Upper lobe of left lung (tissue), 6 donors: ENCODE measurements around the gene CPEB3. TPM values are rescaled to one million over a fixed set of nuclear protein-coding genes. Genes with fewer than 3 reads are reported as not detected.
"Not testable (repeated sequence)": the region's sequence is repeated elsewhere in the genome, so short reads cannot be mapped to it uniquely, and the experiment has no call there.

ENCODE experiments used
- ATAC-seq, 2 donors: fragments of 200-7000 bp; cut with Tn5 transposase; one replicate each; pipeline ENCODE4 v1.9.1; 2022; ENCODE audit warnings: mild to moderate bottlenecking in 2 of 2, moderate library complexity in 2 of 2; ENCODE audit not compliant: low FRiP score in 2 of 2
- DNase-seq, 2 donors: peaks; one replicate each; pipeline ENCODE4 v3.0.0-alpha.2; 2019 to 2020
- H3K27ac ChIP-seq, 4 donors: fragments of 200-600 bp; sonication (generic); one replicate each; pipeline ENCODE4 v1.5.1; 2016 to 2019
- H3K27me3 ChIP-seq, 4 donors: fragments of 200-600 bp; sonication (generic); one replicate each; pipeline ENCODE4 v1.5.1; 2017 to 2019
- H3K36me3 ChIP-seq, 4 donors: fragments of 200-600 bp; sonication (generic); one replicate each; pipeline ENCODE4 v1.5.1; 2016 to 2019
- H3K4me1 ChIP-seq, 4 donors: fragments of 200-600 bp; sonication (generic); one replicate each; pipeline ENCODE4 v1.5.1; 2018 to 2019
- H3K4me3 ChIP-seq, 4 donors: fragments of 200-600 bp; sonication (generic); one replicate each; pipeline ENCODE4 v1.5.1; 2017 to 2019; ENCODE audit warnings: mild to moderate bottlenecking in 2 of 4, moderate library complexity in 1 of 4
- H3K9me3 ChIP-seq, 4 donors: fragments of 200-600 bp; sonication (generic); one replicate each; pipeline ENCODE4 v1.5.1; 2018 to 2019
- CTCF ChIP-seq, 6 experiments: fragments of 450-650 bp in 4 of 6; fragments of 200-600 bp in 2 of 6; sonication (generic) in 2 of 6; IDR thresholded peaks; one replicate each; pipeline ENCODE4 v1.5.1; 2016 to 2019; ENCODE audit warnings: antibody characterized with exemption in 6 of 6
- EP300 ChIP-seq, 4 donors: sonication (generic); formaldehyde crosslinking; IDR thresholded peaks; one replicate each; pipeline ENCODE4 v1.5.1; 2017; ENCODE audit warnings: antibody characterized with exemption in 4 of 4, control low read depth in 2 of 4
- POLR2A ChIP-seq, 4 donors: fragments of 450-650 bp; IDR thresholded peaks; one replicate each; pipeline ENCODE4 v1.5.1; 2016 to 2017; ENCODE audit warnings: antibody characterized with exemption in 4 of 4, mild to moderate bottlenecking in 2 of 4
- POLR2AphosphoS5 ChIP-seq, 2 donors: sonication (generic); formaldehyde crosslinking; IDR thresholded peaks; one replicate each; pipeline ENCODE4 v1.5.1; 2017; ENCODE audit warnings: antibody characterized with exemption in 2 of 2
- WGBS, 2 donors: methylation state at CpG; one replicate each; pipeline ENCODE4 v1.1.5; 2017 to 2018; 5-methylcytosine and 5-hydroxymethylcytosine counted together
- total RNA-seq, 6 donors: library from RNA; depleted of rRNA in 4 of 6; stranded (reverse); fragments of >200 nt in 4 of 6; gene quantifications; one replicate each; pipeline versions ENCODE4 v1.1.0 to v1.2.1, GENCODE V29; 2016 to 2021
- donor health status: DM: no; HTN: no; CAD: no; lungs with moderate emphysema.
- donor health status: DM: no; HTN: yes; CAD: no; lungs with severe emphysema.

CPEB3 gene
- total RNA-seq, 6 donors from 2014 or later = 5.2 to 12.6 (median 7.2) TPM

GRCh38 chr10:92119340-92119739, 171.5 kb downstream of the CPEB3 start:
- DNase-seq = no peak
- Histone ChIP-seq H3K36me3 (no peaks in the 10 kb centered on the region), H3K27ac (no peak overlapping the region), H3K27me3 (no peaks in the 10 kb centered on the region), H3K4me3 (no peak overlapping the region), H3K9me3 (no peaks in the 10 kb centered on the region), H3K4me1 (peaks cover 19 to 26% (median 24%) of the 10 kb centered on the region in 4 donors)
- TF ChIP-seq POLR2AphosphoS5 (IDR thresholded peaks at IDR 0.05) (no peak), EP300 (IDR thresholded peaks at IDR 0.05) (no peak), POLR2A (IDR thresholded peaks at IDR 0.05) (no peak), CTCF (IDR thresholded peaks at IDR 0.05) (no peak)
- ATAC-seq = no peak

GRCh38 chr10:92114917-92115316, 176.0 kb downstream of the CPEB3 start:
- not testable (repeated sequence) for H3K9me3 ChIP-seq, H3K27ac ChIP-seq, H3K36me3 ChIP-seq, H3K4me3 ChIP-seq, H3K27me3 ChIP-seq
- 78 to 92% methylated on average over 13 to 30 of the region's 30 CpGs for WGBS, 2 donors
- peaks cover 3 to 18% (median 8%) of the 10 kb centered on the region in 4 donors for H3K4me1 ChIP-seq
- peak in 1 of 2 donors; percentile 86 for DNase-seq
- peak in 1 of 2 donors; percentile 62 for ATAC-seq

GRCh38 chr10:92113911-92114600, 176.8 kb downstream of the CPEB3 start:
- TF ChIP-seq POLR2AphosphoS5 (IDR thresholded peaks at IDR 0.05) (no peak), POLR2A (IDR thresholded peaks at IDR 0.05) (no peak), CTCF (IDR thresholded peaks at IDR 0.05) (no peak), EP300 (IDR thresholded peaks at IDR 0.05) (no peak)
- Histone ChIP-seq H3K4me3 (no peak overlapping the region), H3K27ac (peak overlapping the region in 1 of 4 donors; percentile 7), H3K4me1 (peaks cover 3 to 18% (median 8%) of the 10 kb centered on the region in 4 donors), H3K27me3 (no peaks in the 10 kb centered on the region), H3K9me3 (no peaks in the 10 kb centered on the region), H3K36me3 (no peaks in the 10 kb centered on the region)
- ATAC-seq (no peak), DNase-seq (no peak)
- WGBS, 2 donors = 70 to 72% methylated on average over 4 of the region's 4 CpGs

- 81 to 88% methylated on average over 1 of the region's 1 CpG for WGBS, 2 donors
- H3K9me3 ChIP-seq = no peaks in the 10 kb centered on the region
- DNase-seq (no peak), ATAC-seq (no peak)
- no peaks in the 10 kb centered on the region for H3K27me3 ChIP-seq
- H3K36me3 ChIP-seq = no peaks in the 10 kb centered on the region
- peaks cover 7 to 18% (median 14%) of the 10 kb centered on the region in 4 donors for H3K4me1 ChIP-seq
- no peak overlapping the region for H3K4me3 ChIP-seq
- TF ChIP-seq CTCF (IDR thresholded peaks at IDR 0.05) = no peak
- no peak for TF ChIP-seq POLR2A (IDR thresholded peaks at IDR 0.05)
- no peak for TF ChIP-seq EP300 (IDR thresholded peaks at IDR 0.05)
- TF ChIP-seq POLR2AphosphoS5 (IDR thresholded peaks at IDR 0.05) = no peak
- H3K27ac ChIP-seq = no peak overlapping the region
These were observed 178.4 kb downstream of the CPEB3 start for GRCh38 chr10:92112462-92112861.

GRCh38 chr10:92111336-92111939, 179.4 kb downstream of the CPEB3 start:
- ATAC-seq = no peak
- TF ChIP-seq POLR2A (IDR thresholded peaks at IDR 0.05) (no peak), EP300 (IDR thresholded peaks at IDR 0.05) (no peak), POLR2AphosphoS5 (IDR thresholded peaks at IDR 0.05) (no peak), CTCF (IDR thresholded peaks at IDR 0.05) (no peak)
- peaks cover 11 to 25% (median 15%) of the 10 kb centered on the region in 4 donors for H3K4me1 ChIP-seq

More at GRCh38 chr10:92111336-92111939, 179.4 kb downstream of the CPEB3 start:
- Histone ChIP-seq H3K4me3 (no peak overlapping the region), H3K27ac (no peak overlapping the region), H3K27me3 (no peaks in the 10 kb centered on the region), H3K36me3 (no peaks in the 10 kb centered on the region), H3K9me3 (no peaks in the 10 kb centered on the region)
- DNase-seq = no peak
